HG03565 (cell line): ENCODE data around the gene RHBDL3.

Experiments
- ATAC-seq: cut with Tn5 transposase; IDR thresholded peaks from one replicate; pipeline ENCODE4 v1.9.1; 2021; ENCODE audit warnings: mild to moderate bottlenecking, moderate library complexity; ENCODE audit not compliant: unreplicated experiment

Gene RHBDL3

GRCh38 chr17:32356378-32356743, 90.7 kb downstream of the RHBDL3 start:
- no peak for ATAC-seq

GRCh38 chr17:32356750-32357149, 91.1 kb downstream of the RHBDL3 start:
- no peak for ATAC-seq

- ATAC-seq = no peak
Measured at GRCh38 chr17:32357615-32358014, 92.0 kb downstream of the RHBDL3 start.

GRCh38 chr17:32361270-32361669, 95.6 kb downstream of the RHBDL3 start:
- no peak for ATAC-seq

- ATAC-seq = no peak
Measured at GRCh38 chr17:32370426-32370825, 104.8 kb downstream of the RHBDL3 start.
